ENCODE measurements around the gene KIT.

The KIT gene

DNA sequence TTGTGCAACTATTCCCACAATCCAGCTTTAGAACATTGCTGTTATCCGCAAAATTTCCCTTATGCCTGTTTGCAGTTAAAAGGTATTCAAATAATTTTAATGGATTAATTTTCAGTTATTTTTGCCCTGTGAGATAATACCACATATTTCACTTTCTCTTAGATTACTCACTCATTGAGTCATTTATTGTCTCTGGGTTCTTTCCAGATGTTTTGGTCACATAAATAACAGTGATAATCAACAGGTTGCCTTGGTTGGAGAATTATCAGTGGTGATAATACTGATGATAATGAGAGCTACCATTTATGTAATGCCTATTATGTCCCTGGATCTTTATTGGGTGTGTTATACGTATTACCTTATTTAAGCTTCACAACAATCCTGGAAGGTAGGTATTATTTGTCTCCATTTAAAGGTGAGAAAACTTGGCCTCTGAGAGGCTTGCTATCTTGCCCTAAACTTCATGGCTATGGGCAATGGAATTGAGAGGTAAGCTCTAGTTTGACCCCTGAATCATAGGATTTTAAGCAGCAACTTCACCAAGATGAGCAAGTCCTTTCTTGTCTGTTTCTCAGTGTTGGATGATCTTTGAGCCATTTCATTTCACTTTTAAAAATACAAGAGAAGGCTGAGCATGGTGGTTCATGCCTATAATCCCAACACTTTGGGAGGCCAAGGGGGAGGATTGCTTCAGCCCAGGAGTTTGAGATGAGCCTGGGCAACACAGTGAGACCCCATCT lies 87.4 kb downstream of the KIT start:
- no peak for DNase-seq (ENCODE audit: low read depth)

DNA sequence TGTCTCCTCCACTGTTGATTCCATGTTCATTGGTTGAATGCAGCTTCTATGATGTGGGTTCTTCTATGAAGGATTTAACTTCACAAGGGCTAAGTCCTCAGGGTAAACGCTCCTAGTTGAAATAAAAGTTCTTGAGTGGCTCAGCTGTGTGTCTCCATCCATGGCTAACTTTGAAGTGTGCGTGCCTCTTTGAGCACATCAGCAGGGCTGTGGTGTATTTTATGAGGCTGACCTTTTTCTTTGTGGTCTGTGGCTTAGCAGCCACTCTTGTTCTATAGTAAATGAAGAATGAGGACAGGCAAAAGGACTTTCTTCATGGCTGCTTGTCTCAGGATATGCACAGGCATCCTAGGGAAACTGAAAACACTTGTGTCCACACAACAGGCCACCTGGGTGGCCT lies 88.5 kb downstream of the KIT start:
- no peak for DNase-seq (ENCODE audit: low read depth)

DNA sequence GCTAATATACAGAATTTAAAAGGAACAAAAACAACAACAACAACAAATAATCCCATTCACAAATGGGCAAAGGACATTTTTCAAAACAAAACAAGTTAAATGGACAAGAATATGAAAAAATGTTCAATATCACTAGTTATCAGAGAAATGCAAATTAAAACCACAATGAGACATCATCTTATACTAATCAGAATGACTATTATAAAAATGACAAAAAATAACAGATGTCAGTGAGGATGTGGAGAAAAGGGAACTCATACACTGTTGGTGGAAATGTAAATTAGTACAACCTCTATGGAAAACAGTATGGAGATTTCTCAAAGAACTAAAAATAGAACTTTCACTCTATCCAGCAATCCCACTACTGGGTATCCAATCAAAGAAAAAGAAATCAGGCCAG lies 92.6 kb downstream of the KIT start:
- DNase-seq (ENCODE audit: low read depth): no peak

DNA sequence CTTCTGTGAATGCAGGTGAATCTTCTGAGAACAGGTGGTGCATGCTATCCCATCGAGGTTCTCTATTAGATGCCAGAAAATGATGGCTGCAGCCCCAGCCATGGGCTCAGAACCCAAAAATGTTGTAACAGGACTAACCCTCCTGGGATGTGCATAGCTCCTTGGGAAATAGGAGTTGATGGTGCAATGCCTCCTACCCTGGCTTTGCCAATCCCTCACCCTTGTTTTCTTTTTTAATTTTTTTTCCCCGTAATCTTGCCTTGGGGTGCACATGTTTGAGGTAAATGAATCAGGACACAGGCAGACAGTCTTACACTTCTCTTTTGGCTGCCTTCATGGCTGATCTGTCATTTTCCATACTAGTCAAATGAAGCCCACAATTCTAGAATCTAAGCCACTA lies 96.6 kb downstream of the KIT start:
- DNase-seq (ENCODE audit: low read depth): no peak

DNA sequence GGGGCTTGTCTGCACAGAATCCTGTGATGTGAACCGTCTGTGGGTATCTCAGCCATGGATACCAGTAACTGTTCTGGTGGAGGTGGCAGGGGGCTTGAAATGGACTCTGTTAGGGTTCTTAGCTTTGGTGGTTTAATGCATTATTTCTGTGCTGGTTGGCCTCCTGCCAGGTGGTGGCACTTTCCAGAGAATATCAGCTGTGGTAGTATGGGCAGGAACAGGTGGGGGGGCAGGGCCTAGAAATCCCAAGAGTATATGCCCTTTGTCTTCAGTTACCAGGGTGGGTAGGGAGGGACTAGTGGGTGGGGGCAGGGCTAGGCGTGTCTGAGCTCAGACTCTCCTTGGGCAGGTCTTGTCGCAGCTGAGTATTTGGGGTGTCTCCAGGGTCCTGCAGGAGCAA lies 106.7 kb downstream of the KIT start:
- no peak for DNase-seq (ENCODE audit: low read depth)

DNA sequence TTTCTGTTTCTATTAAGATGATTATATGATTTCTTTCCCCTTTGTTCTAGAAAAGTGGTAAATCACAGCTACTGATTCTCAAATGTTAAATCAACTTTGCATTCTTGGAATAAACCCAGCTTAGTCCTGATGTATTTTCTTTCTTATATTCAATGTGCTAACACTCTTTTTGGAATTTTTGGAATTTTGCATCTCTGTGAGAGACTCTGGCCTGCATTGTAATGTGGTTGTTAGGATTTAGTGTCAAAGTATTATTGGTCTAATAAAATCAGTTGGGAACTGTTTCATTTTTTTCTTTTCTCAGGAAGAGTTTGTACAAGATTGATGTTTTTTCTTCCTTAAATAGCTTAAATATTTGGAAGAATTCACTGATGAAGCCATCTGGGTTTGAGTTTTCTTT lies 109.6 kb downstream of the KIT start:
- DNase-seq (ENCODE audit: low read depth): no peak

DNA sequence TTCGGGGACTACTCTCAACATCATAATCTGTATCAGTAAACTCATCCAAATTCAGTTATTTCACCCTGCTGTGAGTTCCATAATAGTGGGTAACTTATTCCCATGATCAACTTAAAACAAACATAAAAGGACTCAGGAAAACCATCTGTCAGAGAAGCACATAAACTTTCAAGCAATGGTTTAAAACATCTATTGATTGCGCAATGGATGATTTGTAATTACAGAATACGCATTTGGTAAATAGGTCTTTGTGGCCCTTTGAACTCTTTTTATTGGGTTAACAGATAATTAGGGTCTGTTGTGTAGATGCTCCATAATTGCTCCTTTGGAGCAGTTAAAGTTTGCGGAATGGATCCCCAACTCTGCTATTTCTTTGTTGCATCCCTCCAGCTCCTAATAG lies 115.3 kb downstream of the KIT start:
- DNase-seq (ENCODE audit: low read depth): no peak

DNA sequence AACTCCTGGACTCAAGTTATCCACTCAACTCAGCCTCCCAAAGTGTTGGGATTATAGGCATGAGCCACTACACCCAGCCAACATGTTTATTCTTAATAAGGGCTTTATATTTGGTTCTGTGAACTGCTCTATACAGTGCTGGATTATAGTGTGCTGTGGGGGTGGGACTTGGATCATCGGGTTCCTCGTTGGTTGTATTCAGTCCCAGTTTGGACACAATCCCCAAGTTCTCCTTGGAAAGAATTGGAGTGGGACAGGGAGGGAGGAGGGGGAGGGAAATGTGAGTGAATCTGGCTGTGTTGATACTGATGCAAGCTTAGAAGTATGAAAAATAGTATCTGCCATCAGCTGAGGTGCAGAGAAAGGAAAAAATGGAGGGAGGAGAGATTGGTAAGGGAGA lies 121.3 kb downstream of the KIT start:
- DNase-seq (ENCODE audit: low read depth): no peak

DNA sequence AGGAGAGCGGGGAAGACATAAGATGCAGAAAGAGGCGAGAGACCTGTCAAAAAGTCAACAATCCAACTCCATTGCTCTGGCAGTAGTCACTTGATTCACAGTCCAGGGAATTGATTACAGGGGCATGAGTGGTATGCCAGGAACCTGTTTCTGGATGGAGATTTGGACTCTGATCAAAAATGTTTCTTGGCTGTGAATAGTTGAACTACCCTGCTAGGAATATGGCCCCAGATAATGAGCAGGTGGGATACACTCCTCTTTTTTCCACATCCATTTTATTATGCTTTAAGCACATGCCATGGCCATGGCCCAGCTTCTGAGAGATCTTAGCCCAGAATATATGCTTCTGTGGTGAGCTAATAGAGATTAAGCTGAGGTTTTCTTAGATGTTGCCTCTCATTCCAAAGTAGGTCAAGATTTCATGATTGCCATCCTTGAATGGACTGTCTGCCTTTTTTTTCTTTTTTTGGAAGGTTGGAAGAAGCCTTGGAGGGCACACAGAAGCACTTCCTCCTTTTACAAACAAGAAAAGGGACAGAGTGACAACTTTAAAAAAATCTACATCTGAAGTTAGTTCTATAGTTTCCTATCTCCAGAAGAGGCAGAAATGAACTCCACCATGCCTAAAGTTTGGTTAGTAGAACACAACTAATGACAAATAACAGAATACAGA lies 121.9 kb downstream of the KIT start:
- no peak for DNase-seq (ENCODE audit: low read depth)

DNA sequence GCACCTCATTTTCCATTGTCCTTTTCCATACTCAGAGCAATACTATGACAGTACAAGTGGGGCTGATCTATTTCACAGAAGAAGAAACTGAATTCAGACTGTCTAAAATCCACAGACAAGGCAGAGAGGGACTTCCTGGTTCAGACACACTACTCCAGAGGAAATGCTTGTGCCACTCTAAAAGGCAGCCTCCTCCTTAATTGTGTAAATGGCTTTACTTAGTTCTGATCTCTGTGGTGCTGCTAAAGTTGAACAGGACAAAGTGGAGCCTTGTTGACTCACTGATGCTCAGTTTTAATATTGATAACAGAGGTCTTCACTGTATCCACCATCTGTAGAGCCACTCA lies 122.4 kb downstream of the KIT start:
- DNase-seq (ENCODE audit: low read depth): no peak

DNA sequence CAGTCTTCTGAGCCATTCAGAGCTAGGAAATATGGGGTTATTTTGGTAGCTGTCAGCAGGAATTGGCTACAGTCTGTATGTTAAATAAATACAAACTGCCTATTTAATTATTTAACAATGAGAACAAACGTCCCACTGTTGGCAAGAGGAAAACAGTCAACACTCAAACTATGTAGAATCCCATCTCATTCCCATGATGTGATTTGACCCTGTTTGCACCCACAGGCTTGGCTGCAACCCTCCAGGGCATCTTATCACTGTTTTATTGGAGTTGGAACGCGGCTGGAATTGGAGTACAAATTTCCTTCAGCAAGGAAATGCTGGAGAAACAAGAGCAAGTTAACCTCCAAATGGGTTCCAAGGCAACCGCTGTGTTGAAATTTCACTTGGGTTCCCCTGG lies 124.0 kb downstream of the KIT start:
- DNase-seq (ENCODE audit: low read depth): no peak

DNA sequence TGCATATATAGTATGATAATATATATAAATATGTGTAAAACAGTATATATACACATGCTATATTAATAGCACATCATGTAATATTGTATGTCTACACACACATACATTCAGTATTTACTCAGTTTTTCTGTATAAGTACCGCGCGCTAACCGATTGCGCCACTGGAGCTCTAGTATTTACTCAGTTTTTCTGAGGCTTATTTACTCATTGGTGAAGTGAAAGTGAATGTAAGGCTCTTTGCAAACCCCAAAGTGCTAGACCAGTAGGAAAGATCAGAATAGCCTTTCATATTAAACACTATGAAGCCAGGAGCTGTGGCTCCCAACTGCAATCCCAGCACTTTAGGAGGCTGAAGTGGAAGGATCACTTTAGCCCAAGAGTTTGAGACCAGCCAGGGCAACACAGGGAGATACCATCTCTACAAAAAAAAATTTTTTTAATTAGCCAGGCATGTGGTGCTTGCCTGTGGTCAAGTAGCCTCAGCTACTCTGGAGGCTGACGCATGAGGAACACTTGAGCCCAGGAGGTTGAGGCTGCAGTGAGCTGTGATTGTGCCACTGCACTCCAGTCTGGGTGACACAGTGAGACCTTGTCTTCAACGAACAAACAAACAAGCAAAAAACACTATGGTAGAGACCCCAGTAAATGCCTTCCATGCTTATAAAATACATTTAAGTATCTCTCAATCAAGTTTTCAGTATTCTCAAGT lies 125.8 kb downstream of the KIT start:
- DNase-seq (ENCODE audit: low read depth): no peak

DNA sequence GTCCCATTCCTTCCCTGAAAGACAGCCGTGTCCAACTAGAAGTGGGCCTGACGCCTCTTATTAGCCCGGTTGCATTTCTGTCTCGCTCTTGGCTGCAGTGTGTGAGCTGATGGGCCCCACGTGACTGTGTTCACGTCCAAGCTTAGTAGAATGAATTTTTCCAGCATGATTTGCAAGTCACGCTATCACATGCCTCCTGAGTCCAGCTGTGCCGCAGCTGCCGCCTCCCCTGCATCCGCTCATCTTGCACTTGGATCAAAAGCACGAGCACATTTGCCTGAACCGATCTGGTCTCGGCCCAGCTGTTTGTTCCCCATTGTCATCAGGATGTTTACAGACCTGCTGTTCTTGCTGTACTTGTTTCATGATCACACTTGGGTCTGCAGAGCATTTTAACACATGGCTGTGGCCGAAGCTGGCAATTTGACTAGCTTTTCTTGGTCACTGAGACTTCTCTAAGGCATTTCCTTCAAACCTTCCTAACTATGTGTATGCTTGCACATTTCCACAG lies 126.5 kb downstream of the KIT start:
- no peak for DNase-seq (ENCODE audit: low read depth)
